ENCODE results near the gene ANAPC16.
"Not testable (repeated sequence)": the region's sequence is repeated elsewhere in the genome, so short reads cannot be mapped to it uniquely, and the experiment has no call there.

ANAPC16 gene

GRCh38 chr10:72245949-72246525 lies 30.2 kb downstream of the ANAPC16 start:
- no peak for DNase-seq

DNA sequence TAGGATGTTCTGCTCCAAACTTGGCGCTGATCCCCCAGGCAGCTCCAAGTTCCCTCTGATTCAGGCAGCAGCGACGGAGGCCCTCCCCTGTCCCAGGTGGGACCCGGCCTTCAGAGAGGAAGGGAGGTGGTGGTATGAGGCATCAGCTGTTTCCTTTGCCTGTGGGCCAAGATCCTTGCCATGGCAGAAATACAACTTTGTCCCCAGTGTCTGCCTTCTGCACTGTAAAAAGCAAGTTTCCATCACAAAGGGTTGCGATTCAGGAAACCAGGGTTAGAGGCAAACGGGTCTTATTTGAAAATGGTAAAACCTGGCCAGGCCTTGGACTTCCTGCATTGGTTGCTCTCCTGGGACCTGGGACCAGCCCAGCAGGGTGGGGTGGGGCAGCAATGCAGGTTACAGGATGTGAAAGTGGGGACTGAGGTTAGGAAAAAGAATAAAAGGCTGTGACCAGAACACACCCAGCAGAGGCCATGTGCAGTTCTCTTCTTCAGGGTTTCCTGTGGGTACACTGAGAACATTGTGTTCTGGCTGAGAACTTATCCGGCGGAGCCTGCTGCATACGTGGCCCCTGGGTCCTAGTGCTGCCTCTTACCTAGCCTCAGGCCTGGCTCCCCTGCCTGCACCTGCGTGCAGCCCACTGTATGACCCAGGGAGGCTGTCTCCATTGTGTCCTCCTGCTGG lies 32.8 kb downstream of the ANAPC16 start:
- no peak for DNase-seq

DNA sequence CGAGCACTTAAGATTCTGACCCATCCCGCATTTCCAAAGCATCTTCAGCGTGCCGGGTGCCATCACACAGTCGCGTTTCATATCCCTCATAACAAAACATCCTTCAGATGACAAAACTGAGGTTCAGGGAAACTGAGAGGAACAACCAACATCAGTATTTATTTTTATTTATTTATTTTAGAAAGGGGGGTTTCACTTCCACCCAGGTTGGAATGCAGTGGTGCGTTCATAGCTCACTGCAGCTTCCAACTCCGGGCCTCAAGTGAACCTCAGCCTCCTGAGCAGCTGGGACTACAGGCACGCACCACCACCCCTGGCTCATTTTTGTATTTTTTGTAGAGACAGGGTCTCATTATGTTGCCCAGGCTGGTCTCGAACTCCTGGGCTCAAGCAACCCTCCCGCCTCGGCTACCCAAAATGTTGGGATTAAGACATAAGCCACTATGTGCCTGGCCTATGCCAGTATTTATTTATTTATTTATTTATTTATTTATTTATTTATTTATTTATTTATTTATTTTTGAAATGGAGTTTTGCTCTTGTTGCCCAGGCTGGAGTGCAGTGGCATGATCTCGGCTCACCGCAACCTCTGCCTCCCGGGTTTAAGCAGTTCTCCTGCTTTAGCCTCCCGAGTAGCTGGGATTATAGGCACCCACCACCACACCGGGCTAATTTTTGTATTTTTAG lies 33.5 kb downstream of the ANAPC16 start:
- not testable (repeated sequence) for DNase-seq

DNA sequence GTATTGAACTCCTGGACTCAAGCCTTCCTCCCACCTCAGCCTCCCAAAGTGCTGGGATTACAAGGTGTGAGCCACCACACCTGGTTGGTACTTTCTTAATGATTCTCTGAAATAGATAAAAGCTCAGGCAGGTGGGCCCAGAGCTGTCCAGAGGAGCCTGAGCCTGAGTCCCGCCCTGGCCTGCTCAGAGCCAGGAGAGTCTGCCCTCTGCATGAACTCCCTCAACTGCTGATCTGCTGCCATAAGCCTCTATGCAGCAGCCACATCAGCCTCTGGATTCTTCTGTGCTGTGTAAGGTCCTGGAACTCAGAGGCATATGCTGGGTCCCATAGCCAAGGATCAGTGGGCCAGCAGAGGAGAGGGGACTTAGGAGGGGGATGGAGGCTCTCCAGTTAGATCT lies 34.9 kb downstream of the ANAPC16 start:
- DNase-seq: no peak

GRCh38 chr10:72251635-72252034 lies 35.8 kb downstream of the ANAPC16 start:
- DNase-seq: no peak

GRCh38 chr10:72252972-72253371 lies 37.2 kb downstream of the ANAPC16 start:
- DNase-seq: no peak

DNA sequence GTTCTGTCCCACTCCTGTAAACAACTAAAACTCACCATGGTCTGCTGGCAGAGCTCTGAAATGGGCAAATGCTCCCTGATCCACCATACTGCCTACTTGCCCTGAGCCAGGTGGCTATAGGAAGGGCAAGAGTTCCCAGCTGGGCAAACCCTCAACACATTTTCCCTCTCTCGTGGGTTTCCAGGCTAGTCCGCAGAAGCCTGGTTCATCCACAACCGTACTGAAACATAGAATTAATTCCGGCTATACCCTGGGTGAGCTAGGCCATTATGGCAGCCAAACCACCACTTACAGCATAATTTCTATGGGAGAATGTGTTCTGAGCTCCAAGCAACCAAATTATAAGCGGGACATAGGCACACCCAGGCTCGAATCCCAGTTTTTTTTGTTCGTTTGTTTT lies 37.8 kb downstream of the ANAPC16 start:
- no peak for DNase-seq

DNA sequence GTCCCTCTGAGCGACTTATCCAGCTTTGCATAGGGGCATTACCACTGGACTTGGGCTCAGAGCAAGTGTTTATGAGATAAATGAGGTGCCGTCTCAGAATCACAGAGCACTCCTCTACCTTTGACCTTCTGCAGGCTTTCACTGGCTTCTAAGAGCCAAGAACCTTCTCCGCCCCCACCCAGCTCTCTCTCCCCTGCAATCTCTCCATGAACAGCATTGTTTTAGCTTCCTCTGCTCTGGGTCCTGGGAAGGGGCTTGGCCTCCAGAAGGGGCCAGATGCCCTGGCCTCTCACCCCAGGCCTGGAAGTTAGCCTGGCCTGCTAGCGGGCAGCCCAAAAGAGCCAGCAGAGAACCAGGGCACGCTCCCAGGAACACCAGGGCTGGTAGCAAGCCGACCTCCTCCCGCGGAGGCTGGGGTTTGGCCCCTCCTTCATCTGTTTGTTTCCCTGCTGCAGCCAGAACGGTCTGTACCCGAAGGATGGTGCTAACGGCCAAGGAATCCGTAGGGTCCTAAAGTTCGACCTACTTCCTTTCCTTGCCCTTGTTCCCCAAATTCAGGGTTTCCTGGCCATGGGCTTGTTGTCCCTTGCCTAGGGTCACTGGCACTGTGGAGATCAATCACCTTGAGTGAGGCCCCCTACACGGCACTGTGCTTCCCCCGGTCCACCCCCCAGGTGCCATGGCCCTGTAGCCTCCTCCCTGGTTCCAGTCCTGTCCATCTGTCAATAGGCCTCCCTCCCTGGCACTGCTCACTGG lies 39.2 kb downstream of the ANAPC16 start:
- no peak for DNase-seq

DNA sequence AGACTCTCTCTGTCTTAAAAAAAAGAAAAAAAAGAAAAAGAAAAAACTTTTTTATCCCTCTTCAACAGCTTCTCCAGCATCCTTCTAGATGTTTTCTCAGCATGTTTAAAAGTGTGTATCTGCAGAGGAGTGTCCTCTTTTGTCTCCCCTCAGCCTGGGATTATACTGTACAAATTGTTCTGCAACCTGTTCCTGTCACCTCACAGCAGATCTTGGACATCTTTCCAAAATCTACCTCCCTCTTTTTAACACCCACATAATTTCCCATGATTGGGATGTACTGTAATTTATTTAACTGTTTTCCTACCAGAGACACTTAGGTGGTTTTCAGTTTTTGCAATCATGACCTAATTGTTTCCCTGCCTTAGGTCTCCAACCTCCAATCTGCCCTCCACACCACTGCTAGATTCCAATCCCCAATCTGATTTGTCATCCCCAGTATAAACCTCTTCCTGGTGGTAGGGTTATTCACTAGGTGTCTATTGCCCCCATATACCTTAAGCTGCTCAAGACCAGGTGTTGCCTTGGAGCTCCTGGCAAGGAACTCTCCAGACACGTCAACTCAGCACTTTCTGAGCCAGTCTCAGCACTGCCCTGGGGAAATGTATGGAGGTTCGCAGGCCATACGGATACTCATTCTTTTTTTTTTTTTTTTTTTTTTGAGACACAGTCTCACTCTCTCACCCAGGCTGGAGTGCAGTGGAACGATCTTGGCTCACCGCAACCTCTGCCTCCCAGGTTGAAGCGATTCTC lies 40.3 kb downstream of the ANAPC16 start:
- no peak for DNase-seq

GRCh38 chr10:72257051-72257892 lies 41.5 kb downstream of the ANAPC16 start:
- DNase-seq: no peak

- DNase-seq: no peak
Observed at GRCh38 chr10:72258617-72259016, 42.8 kb downstream of the ANAPC16 start.

GRCh38 chr10:72259491-72260238 lies 43.9 kb downstream of the ANAPC16 start:
- DNase-seq: no peak

DNA sequence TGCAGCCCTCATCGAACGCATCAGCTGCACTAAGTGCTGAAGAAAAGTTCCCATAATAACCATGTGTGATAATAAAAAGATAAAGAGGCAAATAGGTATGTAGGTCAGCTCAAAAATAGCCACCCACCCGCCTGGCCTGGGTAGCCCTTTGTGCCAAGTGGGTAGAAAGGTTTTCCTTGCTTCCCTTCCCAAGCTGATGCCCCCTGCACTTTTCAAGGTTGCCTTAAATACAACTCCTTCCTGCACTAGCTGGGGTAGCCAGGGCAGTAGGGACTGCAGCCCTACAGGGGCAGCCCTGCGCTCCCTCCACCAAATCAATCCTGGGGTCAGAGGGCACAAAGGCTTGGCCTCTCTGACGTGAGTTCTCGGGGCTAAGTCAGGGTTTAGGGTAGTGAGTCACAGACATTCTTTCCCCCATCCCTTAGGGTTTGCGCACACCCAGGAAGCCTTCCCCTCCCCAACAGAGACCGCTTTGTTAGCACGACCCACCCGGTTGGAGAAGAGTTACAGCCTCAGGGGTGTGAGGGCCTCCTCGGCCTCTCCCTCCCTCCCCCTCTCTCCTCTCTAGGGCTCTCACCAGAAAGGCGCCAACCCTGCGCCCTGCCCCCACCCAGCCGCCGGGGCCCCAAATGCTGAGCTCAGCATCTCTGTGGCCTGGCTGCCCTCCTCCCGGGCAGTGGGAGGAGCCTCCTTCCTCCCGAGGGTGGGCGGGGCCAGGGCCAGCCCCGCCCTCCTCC lies 44.6 kb downstream of the ANAPC16 start:
- DNase-seq: peak; percentile 25

DNA sequence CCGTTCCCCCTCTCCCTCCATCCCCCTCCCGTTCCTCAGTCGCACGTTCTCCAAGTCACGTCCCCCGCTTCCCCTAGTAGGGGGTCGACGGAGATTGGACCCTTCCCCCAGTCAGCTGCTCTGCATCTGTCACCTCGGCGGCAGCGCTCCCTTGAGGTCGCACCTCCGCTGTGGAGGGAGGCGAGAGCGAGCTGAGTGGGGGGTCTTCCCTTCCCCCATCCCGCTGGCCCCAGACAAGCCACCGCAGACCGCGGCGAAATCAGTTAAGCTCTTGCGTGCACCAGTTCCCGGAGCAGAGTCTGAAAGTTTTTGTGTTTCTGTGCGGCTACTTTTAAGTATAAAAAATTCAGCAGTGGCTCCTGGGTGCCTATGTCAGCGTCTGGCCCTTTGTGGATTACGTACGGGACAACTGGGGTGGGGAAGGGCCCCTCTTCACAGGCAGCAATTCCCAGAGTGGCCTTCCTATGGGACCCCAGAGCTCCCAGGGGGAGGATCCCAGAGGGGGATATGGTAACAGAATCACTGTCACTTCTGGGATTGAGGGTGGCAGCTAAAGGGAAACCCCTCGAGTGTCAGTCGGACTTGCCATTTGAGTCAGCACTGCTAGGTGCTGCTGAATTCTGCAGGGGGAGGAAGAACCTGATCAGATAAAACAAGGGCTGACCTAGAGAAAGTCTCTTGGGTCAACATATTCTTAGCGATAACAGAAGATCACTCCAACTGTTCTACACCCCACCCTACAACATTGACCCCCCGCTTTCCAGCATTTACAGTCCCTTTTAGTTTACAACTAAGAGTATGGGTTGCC lies 45.4 kb downstream of the ANAPC16 start:
- DNase-seq: no peak

- DNase-seq: no peak
Observed at GRCh38 chr10:72261784-72262404, 46.1 kb downstream of the ANAPC16 start.

- DNase-seq: peak; percentile 39
Observed at GRCh38 chr10:72263613-72264241, 47.9 kb downstream of the ANAPC16 start.

DNA sequence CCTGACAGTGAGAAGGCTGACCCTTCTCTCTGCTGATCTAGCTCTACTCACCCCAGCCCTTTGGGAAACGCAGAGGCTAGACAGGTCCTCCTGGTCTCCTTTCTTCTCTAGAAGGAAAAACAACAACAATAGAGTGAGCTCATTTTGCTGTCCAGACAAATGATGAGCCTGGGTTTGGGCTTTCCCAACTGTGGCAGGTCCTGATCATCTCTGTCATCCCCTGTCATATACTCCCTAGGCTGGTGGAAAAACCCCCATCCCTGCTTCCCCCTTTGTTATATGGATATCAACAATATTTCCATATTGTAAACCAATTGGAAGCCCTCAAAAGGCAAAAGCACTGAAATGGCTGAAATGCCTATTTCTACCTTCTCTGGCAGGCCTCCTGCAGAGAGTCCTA lies 48.7 kb downstream of the ANAPC16 start:
- no peak for DNase-seq

GRCh38 chr10:72265508-72265907 lies 49.7 kb downstream of the ANAPC16 start:
- DNase-seq: no peak
